Measurements from ENCODE around the gene LRRC32.

DNA sequence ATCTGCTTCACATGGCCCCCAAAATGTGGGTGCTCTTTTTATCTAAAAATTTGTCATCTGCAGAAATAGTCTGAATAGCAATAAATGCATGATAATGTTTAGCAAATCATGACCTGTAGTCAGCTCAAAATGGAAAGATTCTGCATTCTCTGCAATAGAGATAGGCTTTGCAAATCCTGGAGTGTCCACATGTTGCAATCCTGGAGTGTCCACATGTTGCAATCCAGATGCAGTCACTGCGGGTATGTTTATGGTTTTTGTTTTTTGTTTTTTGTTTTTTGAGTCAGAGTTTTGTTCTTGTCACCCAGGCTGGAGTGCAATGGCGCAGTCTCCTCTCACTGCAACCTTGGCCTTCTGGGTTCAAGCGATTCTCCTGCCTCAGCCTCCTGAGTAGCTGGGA is 20.2 kb upstream of the LRRC32 start:
- TF ChIP-seq, protein P1, sequence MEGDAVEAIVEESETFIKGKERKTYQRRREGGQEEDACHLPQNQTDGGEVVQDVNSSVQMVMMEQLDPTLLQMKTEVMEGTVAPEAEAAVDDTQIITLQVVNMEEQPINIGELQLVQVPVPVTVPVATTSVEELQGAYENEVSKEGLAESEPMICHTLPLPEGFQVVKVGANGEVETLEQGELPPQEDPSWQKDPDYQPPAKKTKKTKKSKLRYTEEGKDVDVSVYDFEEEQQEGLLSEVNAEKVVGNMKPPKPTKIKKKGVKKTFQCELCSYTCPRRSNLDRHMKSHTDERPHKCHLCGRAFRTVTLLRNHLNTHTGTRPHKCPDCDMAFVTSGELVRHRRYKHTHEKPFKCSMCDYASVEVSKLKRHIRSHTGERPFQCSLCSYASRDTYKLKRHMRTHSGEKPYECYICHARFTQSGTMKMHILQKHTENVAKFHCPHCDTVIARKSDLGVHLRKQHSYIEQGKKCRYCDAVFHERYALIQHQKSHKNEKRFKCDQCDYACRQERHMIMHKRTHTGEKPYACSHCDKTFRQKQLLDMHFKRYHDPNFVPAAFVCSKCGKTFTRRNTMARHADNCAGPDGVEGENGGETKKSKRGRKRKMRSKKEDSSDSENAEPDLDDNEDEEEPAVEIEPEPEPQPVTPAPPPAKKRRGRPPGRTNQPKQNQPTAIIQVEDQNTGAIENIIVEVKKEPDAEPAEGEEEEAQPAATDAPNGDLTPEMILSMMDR (IDR thresholded peaks at IDR 0.05): no peak
- TF ChIP-seq RFX5 (IDR thresholded peaks at IDR 0.05): no peak
- TF ChIP-seq, protein P2, sequence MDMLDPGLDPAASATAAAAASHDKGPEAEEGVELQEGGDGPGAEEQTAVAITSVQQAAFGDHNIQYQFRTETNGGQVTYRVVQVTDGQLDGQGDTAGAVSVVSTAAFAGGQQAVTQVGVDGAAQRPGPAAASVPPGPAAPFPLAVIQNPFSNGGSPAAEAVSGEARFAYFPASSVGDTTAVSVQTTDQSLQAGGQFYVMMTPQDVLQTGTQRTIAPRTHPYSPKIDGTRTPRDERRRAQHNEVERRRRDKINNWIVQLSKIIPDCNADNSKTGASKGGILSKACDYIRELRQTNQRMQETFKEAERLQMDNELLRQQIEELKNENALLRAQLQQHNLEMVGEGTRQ (IDR thresholded peaks at IDR 0.05): no peak

Data from A549 (cell line).